Measurements from ENCODE around the gene CPLX1. TPM values are rescaled to one million over a fixed set of nuclear protein-coding genes. Genes with fewer than 3 reads are reported as not detected.

Gene CPLX1
- total and polyA plus RNA-seq, 2 donors (not counting 1 experiment from before 2014, with no cell fraction given) = 0.03 to 0.66 TPM

DNA sequence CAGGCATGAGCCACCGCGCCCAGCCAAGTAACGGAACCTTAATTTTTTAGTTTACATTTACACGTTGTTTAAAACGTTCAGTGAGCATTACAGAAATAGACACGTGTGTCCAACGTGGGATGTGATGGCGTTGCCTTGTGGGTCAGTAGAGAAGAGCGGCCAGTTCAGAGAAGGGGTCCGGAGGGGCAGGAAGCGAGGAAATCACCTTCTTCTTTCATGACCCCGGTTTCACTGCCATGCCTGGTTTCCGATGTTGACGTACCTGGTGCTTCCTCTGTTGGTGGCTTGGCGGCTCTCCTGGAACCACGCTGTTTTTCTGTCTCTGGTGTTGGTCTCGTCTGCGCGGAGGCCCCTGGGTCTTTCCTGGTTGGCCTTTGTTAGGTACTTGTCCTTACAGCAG is 77.5 kb downstream of the CPLX1 start:
- no peak overlapping the region for H3K4me2 ChIP-seq (ENCODE audit: extremely low read depth, insufficient read depth, low read length)
- no peaks in the 10 kb centered on the region for H3K27me3 ChIP-seq (ENCODE audit: control insufficient read depth, insufficient read depth, low read length)
- no peak overlapping the region for H3K4me3 ChIP-seq (replicated peaks in 1 of 4; ENCODE audit: control extremely low read depth in 1 of 4, insufficient read depth in 1 of 4, low read depth in 3 of 4, low read length in 4 of 4)
- no peaks in the 10 kb centered on the region for H3K9me3 ChIP-seq (ENCODE audit: control insufficient read depth, insufficient read depth, low read depth, low read length)
- no peak for DNase-seq (ENCODE audit: low read depth in 2 of 2)
- no peak overlapping the region for H3K9ac ChIP-seq (ENCODE audit: insufficient read depth, low read length)
- TF ChIP-seq, protein P1, sequence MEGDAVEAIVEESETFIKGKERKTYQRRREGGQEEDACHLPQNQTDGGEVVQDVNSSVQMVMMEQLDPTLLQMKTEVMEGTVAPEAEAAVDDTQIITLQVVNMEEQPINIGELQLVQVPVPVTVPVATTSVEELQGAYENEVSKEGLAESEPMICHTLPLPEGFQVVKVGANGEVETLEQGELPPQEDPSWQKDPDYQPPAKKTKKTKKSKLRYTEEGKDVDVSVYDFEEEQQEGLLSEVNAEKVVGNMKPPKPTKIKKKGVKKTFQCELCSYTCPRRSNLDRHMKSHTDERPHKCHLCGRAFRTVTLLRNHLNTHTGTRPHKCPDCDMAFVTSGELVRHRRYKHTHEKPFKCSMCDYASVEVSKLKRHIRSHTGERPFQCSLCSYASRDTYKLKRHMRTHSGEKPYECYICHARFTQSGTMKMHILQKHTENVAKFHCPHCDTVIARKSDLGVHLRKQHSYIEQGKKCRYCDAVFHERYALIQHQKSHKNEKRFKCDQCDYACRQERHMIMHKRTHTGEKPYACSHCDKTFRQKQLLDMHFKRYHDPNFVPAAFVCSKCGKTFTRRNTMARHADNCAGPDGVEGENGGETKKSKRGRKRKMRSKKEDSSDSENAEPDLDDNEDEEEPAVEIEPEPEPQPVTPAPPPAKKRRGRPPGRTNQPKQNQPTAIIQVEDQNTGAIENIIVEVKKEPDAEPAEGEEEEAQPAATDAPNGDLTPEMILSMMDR (conservative IDR thresholded peaks at IDR 0.05 in 1 of 2, IDR thresholded peaks at IDR 0.05 in 1 of 2; ENCODE audit: low read depth in 1 of 2, low read length in 2 of 2) = no peak
- TF ChIP-seq EZH2 (IDR thresholded peaks at IDR 0.05; ENCODE audit: low read length, missing control alignments) = no peak
- H3K27ac ChIP-seq (ENCODE audit: insufficient read depth, low read length) = no peak overlapping the region
- no peak overlapping the region for H2AFZ ChIP-seq (ENCODE audit: low read length)
- peaks cover 15% of the 10 kb centered on the region for H3K36me3 ChIP-seq (ENCODE audit: control insufficient read depth, insufficient read depth, low read length)
- H3K4me1 ChIP-seq (ENCODE audit: control insufficient read depth, extremely low read depth, insufficient read depth, low read length) = no peaks in the 10 kb centered on the region
- H3K79me2 ChIP-seq (ENCODE audit: control insufficient read depth, insufficient read depth, low read length) = peaks cover 4% of the 10 kb centered on the region
- no peaks in the 10 kb centered on the region for H4K20me1 ChIP-seq (ENCODE audit: control insufficient read depth, extremely low read depth, insufficient read depth, low read length)

DNA sequence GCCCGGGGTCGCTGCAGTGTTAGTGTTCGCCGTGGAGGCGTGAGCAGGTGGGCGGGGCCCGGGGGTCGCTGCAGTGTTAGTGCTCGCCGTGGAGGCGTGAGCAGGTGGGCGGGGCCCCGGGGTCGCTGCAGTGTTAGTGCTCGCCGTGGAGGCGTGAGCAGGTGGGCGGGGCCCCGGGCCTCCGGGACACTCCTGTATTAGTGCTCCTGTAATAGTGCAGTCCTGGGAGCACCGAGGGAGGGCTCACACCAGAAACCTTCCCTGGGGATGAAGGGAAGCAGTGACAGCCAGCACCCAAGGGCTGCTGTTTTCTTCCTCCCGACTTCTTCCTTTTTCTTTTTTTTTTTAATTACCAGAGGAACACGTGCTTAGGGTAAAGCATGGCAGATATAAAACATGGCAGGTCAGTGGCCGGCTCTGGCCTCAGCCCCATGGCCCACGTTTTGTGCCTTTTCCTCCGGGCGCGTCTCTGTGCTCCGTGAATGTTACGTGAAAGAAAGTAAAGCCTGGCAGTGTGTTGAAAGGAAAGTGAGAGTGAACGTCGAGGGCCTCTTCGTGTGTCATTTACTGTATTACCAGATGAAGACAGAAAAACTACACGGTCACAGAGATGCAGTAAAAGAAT is 78.3 kb downstream of the CPLX1 start:
- Histone ChIP-seq H3K4me1 (ENCODE audit: control insufficient read depth, extremely low read depth, insufficient read depth, low read length) (no peaks in the 10 kb centered on the region), H3K4me3 (replicated peaks in 1 of 4; ENCODE audit: control extremely low read depth in 1 of 4, insufficient read depth in 1 of 4, low read depth in 3 of 4, low read length in 4 of 4) (no peak overlapping the region), H3K27me3 (ENCODE audit: control insufficient read depth, insufficient read depth, low read length) (no peaks in the 10 kb centered on the region), H3K79me2 (ENCODE audit: control insufficient read depth, insufficient read depth, low read length) (peaks cover 4% of the 10 kb centered on the region), H3K36me3 (ENCODE audit: control insufficient read depth, insufficient read depth, low read length) (peaks cover 12% of the 10 kb centered on the region), H2AFZ (ENCODE audit: low read length) (no peak overlapping the region), H4K20me1 (ENCODE audit: control insufficient read depth, extremely low read depth, insufficient read depth, low read length) (no peaks in the 10 kb centered on the region), H3K4me2 (ENCODE audit: extremely low read depth, insufficient read depth, low read length) (no peak overlapping the region), H3K27ac (ENCODE audit: insufficient read depth, low read length) (no peak overlapping the region), H3K9ac (ENCODE audit: insufficient read depth, low read length) (no peak overlapping the region), H3K9me3 (ENCODE audit: control insufficient read depth, insufficient read depth, low read depth, low read length) (no peaks in the 10 kb centered on the region)
- no peak for TF ChIP-seq EZH2 (IDR thresholded peaks at IDR 0.05; ENCODE audit: low read length, missing control alignments)
- TF ChIP-seq, protein P1 (conservative IDR thresholded peaks at IDR 0.05 in 1 of 2, IDR thresholded peaks at IDR 0.05 in 1 of 2; ENCODE audit: low read depth in 1 of 2, low read length in 2 of 2) = no peak
- no peak for DNase-seq (ENCODE audit: low read depth in 2 of 2)

DNA sequence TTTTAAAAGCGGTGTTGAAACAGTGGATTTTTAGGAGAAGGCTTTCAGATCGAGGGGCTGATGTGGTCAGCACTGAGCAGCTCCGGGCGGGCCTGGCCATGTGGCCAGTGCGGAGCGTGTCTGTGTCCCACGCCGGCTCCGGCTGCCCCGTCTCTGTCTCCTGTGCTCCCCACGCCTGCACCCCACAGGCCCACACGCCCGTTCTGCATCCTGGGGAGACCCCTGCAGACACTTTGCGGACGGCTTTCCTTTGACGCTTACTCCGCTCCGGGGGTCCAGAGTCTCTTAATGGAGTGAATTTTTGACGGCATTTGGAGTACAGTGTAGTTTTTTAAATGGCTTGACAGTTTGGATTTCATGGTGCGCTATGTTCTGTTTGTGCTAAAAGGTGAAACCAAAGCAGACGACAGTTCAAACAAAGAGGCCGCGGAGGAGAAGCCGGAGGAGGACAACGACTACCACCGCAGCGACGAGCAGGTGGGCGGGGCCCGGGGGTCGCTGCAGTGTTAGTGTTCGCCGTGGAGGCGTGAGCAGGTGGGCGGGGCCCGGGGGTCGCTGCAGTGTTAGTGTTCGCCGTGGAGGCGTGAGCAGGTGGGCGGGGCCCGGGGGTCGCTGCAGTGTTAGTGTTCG is 81.6 kb downstream of the CPLX1 start:
- H3K4me3 ChIP-seq (replicated peaks in 1 of 4; ENCODE audit: control extremely low read depth in 1 of 4, insufficient read depth in 1 of 4, low read depth in 3 of 4, low read length in 4 of 4) = no peak overlapping the region
- H3K36me3 ChIP-seq (ENCODE audit: control insufficient read depth, insufficient read depth, low read length) = peaks cover 16% of the 10 kb centered on the region
- no peaks in the 10 kb centered on the region for H3K9me3 ChIP-seq (ENCODE audit: control insufficient read depth, insufficient read depth, low read depth, low read length)
- H3K27me3 ChIP-seq (ENCODE audit: control insufficient read depth, insufficient read depth, low read length) = no peaks in the 10 kb centered on the region
- no peak overlapping the region for H3K4me2 ChIP-seq (ENCODE audit: extremely low read depth, insufficient read depth, low read length)
- no peaks in the 10 kb centered on the region for H4K20me1 ChIP-seq (ENCODE audit: control insufficient read depth, extremely low read depth, insufficient read depth, low read length)
- no peak overlapping the region for H2AFZ ChIP-seq (ENCODE audit: low read length)
- H3K27ac ChIP-seq (ENCODE audit: insufficient read depth, low read length) = no peak overlapping the region
- no peaks in the 10 kb centered on the region for H3K79me2 ChIP-seq (ENCODE audit: control insufficient read depth, insufficient read depth, low read length)
- no peaks in the 10 kb centered on the region for H3K4me1 ChIP-seq (ENCODE audit: control insufficient read depth, extremely low read depth, insufficient read depth, low read length)
- no peak overlapping the region for H3K9ac ChIP-seq (ENCODE audit: insufficient read depth, low read length)
- TF ChIP-seq EZH2 (IDR thresholded peaks at IDR 0.05; ENCODE audit: low read length, missing control alignments) = no peak
- TF ChIP-seq, protein P1 (conservative IDR thresholded peaks at IDR 0.05 in 1 of 2, IDR thresholded peaks at IDR 0.05 in 1 of 2; ENCODE audit: low read depth in 1 of 2, low read length in 2 of 2) = no peak
- DNase-seq (ENCODE audit: low read depth in 2 of 2) = no peak
